ENCODE data around the gene TEX2. TPM values are rescaled to one million over a fixed set of nuclear protein-coding genes. Genes with fewer than 3 reads are reported as not detected.

The TEX2 gene
- total RNA-seq, 6 experiments from 2014 or later: 29.1 to 46.6 (median 33.7) TPM

DNA sequence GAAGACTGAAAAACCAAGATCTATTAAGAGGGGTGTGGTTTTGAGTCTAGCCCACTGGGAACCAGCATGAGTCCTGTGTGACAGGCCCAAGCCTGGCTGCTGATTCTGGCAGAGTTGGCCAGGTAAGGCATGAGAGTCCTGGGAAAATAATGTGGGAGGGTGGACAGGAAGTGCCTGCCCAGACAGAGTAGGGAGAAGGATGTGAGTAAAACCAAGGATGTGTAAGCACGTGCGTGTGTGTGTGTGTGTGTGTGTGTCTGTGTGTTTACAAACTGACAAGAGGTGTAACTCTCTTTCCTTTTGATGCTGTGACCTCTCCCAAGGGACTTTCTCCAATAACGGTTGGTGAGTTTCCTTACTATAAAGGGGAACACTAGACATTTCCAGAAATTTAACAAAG lies 15.6 kb upstream of the TEX2 start:
- no peak for DNase-seq
- WGBS (ENCODE audit: insufficient coverage, low coverage, low lambda C conversion rate, missing lambda C conversion rate): 31% methylated on average over 3 of the region's 3 CpGs
- Histone ChIP-seq H3K36me3 (no peaks in the 10 kb centered on the region), H3K9me3 (no peaks in the 10 kb centered on the region), H3K4me1 (no peaks in the 10 kb centered on the region), H3K27ac (no peak overlapping the region), H3K4me3 (no peak overlapping the region), H3K27me3 (no peaks in the 10 kb centered on the region)
- no peak for TF ChIP-seq POLR2A (IDR thresholded peaks at IDR 0.05)
- TF ChIP-seq, protein P1, sequence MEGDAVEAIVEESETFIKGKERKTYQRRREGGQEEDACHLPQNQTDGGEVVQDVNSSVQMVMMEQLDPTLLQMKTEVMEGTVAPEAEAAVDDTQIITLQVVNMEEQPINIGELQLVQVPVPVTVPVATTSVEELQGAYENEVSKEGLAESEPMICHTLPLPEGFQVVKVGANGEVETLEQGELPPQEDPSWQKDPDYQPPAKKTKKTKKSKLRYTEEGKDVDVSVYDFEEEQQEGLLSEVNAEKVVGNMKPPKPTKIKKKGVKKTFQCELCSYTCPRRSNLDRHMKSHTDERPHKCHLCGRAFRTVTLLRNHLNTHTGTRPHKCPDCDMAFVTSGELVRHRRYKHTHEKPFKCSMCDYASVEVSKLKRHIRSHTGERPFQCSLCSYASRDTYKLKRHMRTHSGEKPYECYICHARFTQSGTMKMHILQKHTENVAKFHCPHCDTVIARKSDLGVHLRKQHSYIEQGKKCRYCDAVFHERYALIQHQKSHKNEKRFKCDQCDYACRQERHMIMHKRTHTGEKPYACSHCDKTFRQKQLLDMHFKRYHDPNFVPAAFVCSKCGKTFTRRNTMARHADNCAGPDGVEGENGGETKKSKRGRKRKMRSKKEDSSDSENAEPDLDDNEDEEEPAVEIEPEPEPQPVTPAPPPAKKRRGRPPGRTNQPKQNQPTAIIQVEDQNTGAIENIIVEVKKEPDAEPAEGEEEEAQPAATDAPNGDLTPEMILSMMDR (IDR thresholded peaks at IDR 0.05): no peak
- peak in 1 of 4 donors; percentile 38 for ATAC-seq
- intact Hi-C loops (cut with DNase I): loop anchor here in 1 of 2 donors (10.0 kb wide), 1 partner anchor 234 kb away; no protein-coding TSS in a partner anchor

DNA sequence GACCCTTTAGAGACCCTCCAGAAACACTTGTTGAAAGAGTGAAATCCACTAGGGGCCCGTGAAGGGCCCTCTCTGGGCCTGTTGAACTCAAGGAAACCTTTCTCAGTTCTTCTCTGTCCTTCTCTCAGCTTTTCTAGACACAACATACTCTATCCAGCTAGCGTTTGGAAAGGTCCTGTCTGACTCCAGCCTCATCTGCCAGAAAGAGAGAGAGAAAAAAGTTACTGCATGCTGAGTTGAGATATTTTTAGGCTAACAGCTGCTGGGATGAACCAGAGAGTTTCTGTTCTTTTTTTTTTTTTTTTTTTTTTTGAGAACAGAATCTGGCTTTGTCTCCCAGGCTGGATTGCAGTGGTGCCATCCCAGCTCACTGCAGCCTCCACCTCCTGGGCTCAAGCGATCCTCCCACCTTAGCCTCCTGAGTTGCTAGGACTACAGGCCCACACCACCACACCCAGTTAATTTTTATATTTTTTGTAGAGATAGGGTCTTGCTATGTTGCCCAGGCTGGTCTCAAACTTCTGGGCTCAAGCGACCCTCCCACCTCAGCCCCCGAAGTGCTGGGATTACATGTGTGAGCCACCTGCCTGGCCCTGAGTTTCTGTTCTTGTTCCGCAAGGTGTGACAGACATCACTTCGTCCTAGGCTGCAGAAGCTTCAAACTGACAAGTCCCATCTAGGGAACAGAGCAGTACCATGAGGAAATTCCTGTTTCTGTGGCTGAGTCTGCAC lies 14.9 kb upstream of the TEX2 start:
- H3K4me3 ChIP-seq: no peak overlapping the region

DNA sequence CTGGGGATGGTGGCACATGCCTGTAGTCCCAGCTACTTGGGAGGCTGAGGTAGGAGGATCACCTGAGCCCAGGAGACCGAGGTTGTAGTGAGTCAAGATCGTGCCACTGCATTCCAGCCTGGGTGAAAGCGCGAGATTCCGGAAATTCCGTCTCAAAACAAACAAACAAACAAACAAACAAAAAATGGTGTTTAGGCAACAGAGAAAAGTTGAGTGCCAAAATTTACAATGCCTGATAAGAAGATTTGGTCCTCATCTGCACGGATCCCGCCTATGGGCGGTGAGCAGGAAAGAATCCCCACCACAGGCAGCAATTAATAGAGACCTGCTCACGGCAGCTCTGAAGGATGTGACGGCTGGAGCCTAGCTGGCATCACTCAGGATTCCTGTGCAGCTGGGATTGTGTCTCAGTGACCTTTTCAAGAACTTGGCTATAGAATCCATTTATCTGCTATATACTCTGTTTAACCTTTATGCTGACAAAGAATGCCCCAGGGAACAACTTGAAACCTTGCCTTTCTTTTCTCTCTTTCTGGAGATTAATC lies 14.0 kb upstream of the TEX2 start:
- Histone ChIP-seq H3K27ac (no peak overlapping the region), H3K9me3 (no peaks in the 10 kb centered on the region), H3K4me1 (no peaks in the 10 kb centered on the region), H3K27me3 (no peaks in the 10 kb centered on the region), H3K4me3 (no peak overlapping the region), H3K36me3 (no peaks in the 10 kb centered on the region)
- intact Hi-C loops (cut with DNase I): loop anchor here in 1 of 2 donors (10.0 kb wide), 1 partner anchor 232 kb away; no protein-coding TSS in a partner anchor
- TF ChIP-seq POLR2A (IDR thresholded peaks at IDR 0.05): no peak
- TF ChIP-seq, protein P1 (IDR thresholded peaks at IDR 0.05): no peak
- 76% methylated on average over 6 of the region's 11 CpGs for WGBS (ENCODE audit: insufficient coverage, low coverage, low lambda C conversion rate, missing lambda C conversion rate)
- ATAC-seq (no peak), DNase-seq (no peak)

More for the DNA sequence above, 14.9 kb upstream of the TEX2 start:
- TF ChIP-seq POLR2A (IDR thresholded peaks at IDR 0.05): no peak
- DNase-seq (no peak), ATAC-seq (peak in 1 of 4 donors; percentile 18)
- Histone ChIP-seq H3K4me1 (no peaks in the 10 kb centered on the region), H3K36me3 (no peaks in the 10 kb centered on the region), H3K9me3 (no peaks in the 10 kb centered on the region), H3K27me3 (no peaks in the 10 kb centered on the region), H3K27ac (no peak overlapping the region)
- intact Hi-C loops (cut with DNase I): loop anchor here in 1 of 2 donors (10.0 kb wide), 1 partner anchor 233 kb away; no protein-coding TSS in a partner anchor
- 81% methylated on average over 6 of the region's 7 CpGs for WGBS (ENCODE audit: insufficient coverage, low coverage, low lambda C conversion rate, missing lambda C conversion rate)

DNA sequence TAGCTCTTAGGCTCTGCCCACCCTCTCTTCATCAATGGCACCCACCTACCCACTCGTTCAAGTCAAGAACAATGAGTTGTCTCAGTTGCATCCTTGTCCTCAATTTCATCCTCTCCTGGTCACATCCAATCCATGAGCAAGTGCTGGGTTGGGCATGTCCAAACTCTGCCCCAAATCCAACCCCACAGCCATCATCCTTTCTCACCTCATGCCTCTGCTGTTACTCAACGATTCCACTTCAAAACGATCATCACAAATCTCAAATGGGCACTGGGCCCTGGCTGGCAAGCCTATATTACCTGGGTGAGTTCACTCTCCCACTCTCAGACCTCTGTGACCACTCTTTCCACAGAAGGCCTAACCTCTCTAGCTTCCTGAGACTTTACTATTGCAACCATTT lies 12.0 kb upstream of the TEX2 start:
- no peaks in the 10 kb centered on the region for H3K9me3 ChIP-seq
- no peaks in the 10 kb centered on the region for H3K36me3 ChIP-seq
- H3K4me1 ChIP-seq: no peaks in the 10 kb centered on the region
- ATAC-seq (no peak), DNase-seq (no peak)
- H3K27ac ChIP-seq: no peak overlapping the region
- 65% methylated on average over 3 of the region's 3 CpGs for WGBS (ENCODE audit: insufficient coverage, low coverage, low lambda C conversion rate, missing lambda C conversion rate)
- no peaks in the 10 kb centered on the region for H3K27me3 ChIP-seq
- TF ChIP-seq, protein P1 (IDR thresholded peaks at IDR 0.05): no peak
- TF ChIP-seq POLR2A (IDR thresholded peaks at IDR 0.05): no peak
- intact Hi-C loops (cut with DNase I): loop anchor here in 1 of 2 donors (10.0 kb wide), 1 partner anchor 230 kb away; no protein-coding TSS in a partner anchor
- H3K4me3 ChIP-seq: no peak overlapping the region

DNA sequence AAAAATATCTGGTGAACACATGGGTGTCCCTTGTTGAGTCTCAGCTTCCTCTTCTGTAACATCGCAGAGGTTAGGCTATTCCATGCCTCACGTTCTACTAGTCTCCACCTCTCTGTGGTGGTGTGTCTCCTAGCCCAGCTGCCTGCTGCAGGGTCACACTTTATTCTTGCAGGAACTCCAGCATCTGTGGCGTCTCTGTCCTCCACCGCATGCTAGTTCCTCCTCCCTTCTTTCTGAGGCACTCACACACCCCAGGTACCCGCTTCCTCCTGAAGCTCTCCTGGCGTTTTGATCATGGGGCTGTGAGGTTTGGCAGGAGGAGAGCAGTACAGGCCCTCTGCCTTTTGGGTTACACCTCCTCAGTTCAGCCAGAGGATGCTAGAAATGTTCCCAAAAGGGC lies 9.9 kb upstream of the TEX2 start:
- H3K4me3 ChIP-seq: no peak overlapping the region
- 88% methylated on average over 3 of the region's 6 CpGs for WGBS (ENCODE audit: insufficient coverage, low coverage, low lambda C conversion rate, missing lambda C conversion rate)
- ATAC-seq: no peak
- intact Hi-C loops (cut with DNase I): loop anchor here in 1 of 2 donors (10.0 kb wide), 1 partner anchor 228 kb away; no protein-coding TSS in a partner anchor
- DNase-seq: no peak
- TF ChIP-seq, protein P1 (IDR thresholded peaks at IDR 0.05): no peak
- TF ChIP-seq POLR2A (IDR thresholded peaks at IDR 0.05): no peak
- no peaks in the 10 kb centered on the region for H3K27me3 ChIP-seq
- no peak overlapping the region for H3K27ac ChIP-seq
- no peaks in the 10 kb centered on the region for H3K4me1 ChIP-seq
- H3K9me3 ChIP-seq: no peaks in the 10 kb centered on the region
- no peaks in the 10 kb centered on the region for H3K36me3 ChIP-seq
